Neural cell (in vitro differentiated cells): Measurements from ENCODE around the gene FGF2.

Experiments
- EZH2 ChIP-seq: fragments of 200-600, 300-800 bp; shearing (Covaris generic), sonication (generic); IDR thresholded peaks from 2 replicates; pipeline ENCODE4 v1.6.1; 2014; ENCODE audit warnings: antibody characterized with exemption, low read length, borderline replicate concordance, mild to moderate bottlenecking; ENCODE audit not compliant: insufficient read depth, poor library complexity, severe bottlenecking
- MXI1 ChIP-seq: fragments of 450-650 bp; conservative IDR thresholded peaks from 2 replicates; pipeline ENCODE4 v1.6.1; 2014; ENCODE audit warnings: antibody characterized with exemption, mild to moderate bottlenecking; ENCODE audit not compliant: poor library complexity, severe bottlenecking
- POLR2AphosphoS5 ChIP-seq: IDR thresholded peaks from 2 replicates; pipeline ENCODE4 v1.6.1; 2012
- RAD21 ChIP-seq: fragments of 450-650 bp; conservative IDR thresholded peaks from 2 replicates; pipeline ENCODE4 v1.6.1; 2014; ENCODE audit warnings: antibody characterized with exemption, mild to moderate bottlenecking, moderate library complexity
- SMC3 ChIP-seq: fragments of 450-650 bp; conservative IDR thresholded peaks from 2 replicates; pipeline ENCODE4 v1.6.1; 2014; ENCODE audit warnings: antibody characterized with exemption, mild to moderate bottlenecking, moderate library complexity; ENCODE audit not compliant: poor library complexity
- TF ChIP-seq, protein P1 (sequence below): fragments of 450-650 bp; IDR thresholded peaks from 2 replicates; pipeline ENCODE4 v1.5.1; 2014; ENCODE audit warnings: antibody characterized with exemption, mild to moderate bottlenecking, moderate library complexity; ENCODE audit not compliant: poor library complexity, severe bottlenecking

DNA sequence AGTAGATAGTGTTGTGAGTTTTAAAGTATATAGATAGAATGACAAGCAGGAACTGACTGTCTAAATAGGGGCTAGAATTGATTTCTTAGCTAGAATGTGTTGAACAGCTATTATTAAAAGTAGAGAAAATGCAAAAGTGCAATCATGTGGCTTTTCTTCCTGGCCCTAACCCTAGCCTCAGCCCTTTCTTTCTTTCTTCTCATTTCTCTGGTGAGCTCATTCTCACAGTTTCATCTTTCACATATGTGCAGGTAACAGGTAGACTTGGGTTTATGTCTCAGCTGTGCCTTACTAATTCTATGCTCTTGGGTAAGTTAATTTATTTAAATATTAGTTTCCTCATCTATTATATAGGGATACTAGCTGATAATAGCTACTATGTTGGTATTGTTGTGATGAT, 24.9 kb downstream of the FGF2 start:
- TF ChIP-seq SMC3 (no peak), POLR2AphosphoS5 (no peak), RAD21 (no peak), EZH2 (no peak), MXI1 (no peak)
- TF ChIP-seq, protein P1, sequence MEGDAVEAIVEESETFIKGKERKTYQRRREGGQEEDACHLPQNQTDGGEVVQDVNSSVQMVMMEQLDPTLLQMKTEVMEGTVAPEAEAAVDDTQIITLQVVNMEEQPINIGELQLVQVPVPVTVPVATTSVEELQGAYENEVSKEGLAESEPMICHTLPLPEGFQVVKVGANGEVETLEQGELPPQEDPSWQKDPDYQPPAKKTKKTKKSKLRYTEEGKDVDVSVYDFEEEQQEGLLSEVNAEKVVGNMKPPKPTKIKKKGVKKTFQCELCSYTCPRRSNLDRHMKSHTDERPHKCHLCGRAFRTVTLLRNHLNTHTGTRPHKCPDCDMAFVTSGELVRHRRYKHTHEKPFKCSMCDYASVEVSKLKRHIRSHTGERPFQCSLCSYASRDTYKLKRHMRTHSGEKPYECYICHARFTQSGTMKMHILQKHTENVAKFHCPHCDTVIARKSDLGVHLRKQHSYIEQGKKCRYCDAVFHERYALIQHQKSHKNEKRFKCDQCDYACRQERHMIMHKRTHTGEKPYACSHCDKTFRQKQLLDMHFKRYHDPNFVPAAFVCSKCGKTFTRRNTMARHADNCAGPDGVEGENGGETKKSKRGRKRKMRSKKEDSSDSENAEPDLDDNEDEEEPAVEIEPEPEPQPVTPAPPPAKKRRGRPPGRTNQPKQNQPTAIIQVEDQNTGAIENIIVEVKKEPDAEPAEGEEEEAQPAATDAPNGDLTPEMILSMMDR, result no peak
